Mucosa of rectum (tissue), 2 donors: ENCODE results near the gene CREB3L1.

Experiments
- H3K27ac ChIP-seq, 2 donors: one replicate each; pipeline ENCODE4 v1.7.0; 2013; ENCODE audit warnings: inconsistent platforms in 2 of 2, low read depth in 2 of 2, low read length in 2 of 2
- H3K27me3 ChIP-seq, 2 donors: one replicate each; pipeline ENCODE4 v1.7.0; 2013; ENCODE audit warnings: low read length in 2 of 2; ENCODE audit not compliant: control insufficient read depth in 2 of 2, insufficient read depth in 2 of 2
- H3K36me3 ChIP-seq, 2 donors: one replicate each; pipeline ENCODE4 v1.7.0; 2013; ENCODE audit warnings: low read length in 2 of 2; ENCODE audit not compliant: control insufficient read depth in 2 of 2, insufficient read depth in 2 of 2
- H3K4me1 ChIP-seq, 2 donors: one replicate each; pipeline ENCODE4 v1.7.0; 2013; ENCODE audit warnings: low read length in 2 of 2, mild to moderate bottlenecking in 1 of 2; ENCODE audit not compliant: control insufficient read depth in 2 of 2, insufficient read depth in 2 of 2
- H3K4me3 ChIP-seq, 2 donors: one replicate each; pipeline ENCODE4 v1.7.0; 2013; ENCODE audit warnings: low read length in 2 of 2
- H3K9ac ChIP-seq, 2 donors: one replicate each; pipeline ENCODE4 v1.7.0; 2013; ENCODE audit warnings: low read length in 2 of 2, low read depth in 1 of 2, mild to moderate bottlenecking in 1 of 2
- H3K9me3 ChIP-seq, 2 donors: one replicate each; pipeline ENCODE4 v1.7.0; 2013; ENCODE audit warnings: low read length in 2 of 2; ENCODE audit not compliant: control insufficient read depth in 2 of 2
- donor health status: healthy.
- donor health status: Normal muscosa, but diverticular disease.

Gene CREB3L1

GRCh38 chr11:46305295-46305694, 27.8 kb downstream of the CREB3L1 start:
- Histone ChIP-seq H3K9ac (no peak overlapping the region), H3K27ac (no peak overlapping the region), H3K36me3 (peaks cover 23 to 36% of the 10 kb centered on the region in 2 donors), H3K27me3 (no peaks in the 10 kb centered on the region), H3K9me3 (no peaks in the 10 kb centered on the region), H3K4me1 (no peaks in the 10 kb centered on the region), H3K4me3 (no peak overlapping the region)

- Histone ChIP-seq H3K4me3 (no peak overlapping the region), H3K9ac (no peak overlapping the region)
These were observed 28.9 kb downstream of the CREB3L1 start for GRCh38 chr11:46306296-46306853.

GRCh38 chr11:46307369-46307768, 29.9 kb downstream of the CREB3L1 start:
- no peaks in the 10 kb centered on the region for H3K4me1 ChIP-seq

More at GRCh38 chr11:46306296-46306853, 28.9 kb downstream of the CREB3L1 start:
- no peaks in the 10 kb centered on the region for H3K4me1 ChIP-seq
- H3K9me3 ChIP-seq, result no peaks in the 10 kb centered on the region
- H3K27ac ChIP-seq, result no peak overlapping the region
- peaks cover 29 to 44% of the 10 kb centered on the region in 2 donors for H3K36me3 ChIP-seq
- no peaks in the 10 kb centered on the region for H3K27me3 ChIP-seq

DNA sequence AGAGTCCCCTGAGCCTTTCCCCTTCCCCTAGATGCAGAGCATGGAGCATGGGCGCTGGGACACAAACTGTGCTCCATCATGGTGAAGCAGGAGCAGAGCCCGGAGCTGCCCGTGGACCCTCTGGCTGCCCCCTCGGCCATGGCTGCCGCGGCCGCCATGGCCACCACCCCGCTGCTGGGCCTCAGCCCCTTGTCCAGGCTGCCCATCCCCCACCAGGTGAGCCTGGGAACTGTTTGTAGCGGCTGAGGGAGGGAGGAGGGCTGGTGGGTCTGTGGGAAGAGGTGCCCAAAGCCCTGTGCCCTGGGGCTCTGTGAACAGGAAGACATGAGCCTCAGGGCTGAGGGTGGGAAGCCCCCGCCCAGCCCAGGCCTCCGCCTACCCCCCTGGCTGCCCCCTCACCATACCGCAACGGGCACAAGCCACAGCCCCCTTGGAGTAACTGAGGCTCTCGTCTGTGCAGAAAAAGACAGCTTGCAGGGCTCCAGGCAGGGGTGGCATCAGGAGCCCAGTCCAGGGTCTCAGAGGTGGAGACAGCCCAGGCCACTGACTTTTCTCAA, 30.4 kb downstream of the CREB3L1 start:
- Histone ChIP-seq H3K4me1 (no peaks in the 10 kb centered on the region), H3K36me3 (peaks cover 36 to 54% of the 10 kb centered on the region in 2 donors), H3K27ac (no peak overlapping the region), H3K4me3 (no peak overlapping the region), H3K9ac (no peak overlapping the region), H3K27me3 (no peaks in the 10 kb centered on the region), H3K9me3 (no peaks in the 10 kb centered on the region)

More at GRCh38 chr11:46307369-46307768, 29.9 kb downstream of the CREB3L1 start:
- Histone ChIP-seq H3K36me3 (peaks cover 33 to 51% of the 10 kb centered on the region in 2 donors), H3K4me3 (no peak overlapping the region), H3K27me3 (no peaks in the 10 kb centered on the region), H3K27ac (no peak overlapping the region), H3K9me3 (no peaks in the 10 kb centered on the region), H3K9ac (no peak overlapping the region)

- H3K27me3 ChIP-seq, result no peaks in the 10 kb centered on the region
- peaks cover 37 to 53% of the 10 kb centered on the region in 2 donors for H3K36me3 ChIP-seq
- no peak overlapping the region for H3K4me3 ChIP-seq
- H3K9me3 ChIP-seq, result no peaks in the 10 kb centered on the region
- no peak overlapping the region for H3K9ac ChIP-seq
- H3K4me1 ChIP-seq, result no peaks in the 10 kb centered on the region
- no peak overlapping the region for H3K27ac ChIP-seq
These were observed 31.4 kb downstream of the CREB3L1 start for GRCh38 chr11:46308631-46309419.

GRCh38 chr11:46309814-46310259, 32.4 kb downstream of the CREB3L1 start:
- peaks cover 38 to 53% of the 10 kb centered on the region in 2 donors for H3K36me3 ChIP-seq
- H3K4me1 ChIP-seq, result no peaks in the 10 kb centered on the region
- H3K27me3 ChIP-seq, result no peaks in the 10 kb centered on the region
- H3K9ac ChIP-seq, result no peak overlapping the region
- no peaks in the 10 kb centered on the region for H3K9me3 ChIP-seq
- no peak overlapping the region for H3K27ac ChIP-seq
- no peak overlapping the region for H3K4me3 ChIP-seq

- no peak overlapping the region for H3K9ac ChIP-seq
- no peak overlapping the region for H3K27ac ChIP-seq
- H3K4me3 ChIP-seq, result no peak overlapping the region
- H3K27me3 ChIP-seq, result no peaks in the 10 kb centered on the region
- H3K9me3 ChIP-seq, result no peaks in the 10 kb centered on the region
- peaks cover 0 to 5% of the 10 kb centered on the region in 2 donors for H3K4me1 ChIP-seq
- H3K36me3 ChIP-seq, result peaks cover 58 to 65% of the 10 kb centered on the region in 2 donors
These were observed 37.7 kb downstream of the CREB3L1 start for GRCh38 chr11:46315033-46315738.

DNA sequence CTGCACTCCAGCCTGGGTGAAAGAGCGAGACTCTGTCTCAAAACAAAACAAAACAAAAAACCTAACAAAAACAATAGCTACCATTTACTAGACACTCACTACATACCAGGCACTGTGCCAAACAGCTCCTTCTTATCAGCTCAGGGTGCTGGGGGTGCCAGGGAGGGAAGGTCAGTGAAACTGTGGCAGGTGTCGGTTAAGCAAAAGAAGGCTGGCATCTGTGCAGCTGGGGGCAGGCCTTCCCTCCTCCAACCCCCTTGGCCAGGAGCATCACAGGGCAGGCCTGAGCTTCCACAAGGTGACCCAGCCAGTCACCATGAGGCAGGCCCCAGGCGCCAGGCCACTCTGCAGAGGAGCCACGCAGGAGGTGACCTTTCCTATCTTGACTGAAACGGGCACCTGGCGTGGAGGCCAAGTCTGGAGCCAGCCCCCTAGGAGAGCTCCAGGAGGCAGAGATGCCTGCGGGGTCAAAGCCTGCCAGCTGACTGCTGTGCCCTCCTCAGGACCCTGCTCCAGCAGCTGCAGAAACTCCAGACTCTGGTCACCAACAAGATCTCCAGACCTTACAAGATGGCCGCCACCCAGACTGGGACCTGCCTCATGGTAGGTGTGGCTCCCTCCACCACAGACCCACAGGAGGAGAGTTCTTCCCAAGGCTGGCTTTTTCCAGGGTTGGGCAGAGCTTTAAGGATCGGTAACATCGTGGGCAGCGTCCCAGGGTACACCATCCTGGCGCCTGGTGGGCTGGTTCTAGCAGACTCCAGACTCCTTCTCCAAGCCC, 38.5 kb downstream of the CREB3L1 start:
- Histone ChIP-seq H3K27ac (no peak overlapping the region), H3K4me3 (no peak overlapping the region), H3K9ac (no peak overlapping the region), H3K36me3 (peaks cover 58 to 64% of the 10 kb centered on the region in 2 donors), H3K4me1 (peaks cover 0 to 5% of the 10 kb centered on the region in 2 donors), H3K9me3 (no peaks in the 10 kb centered on the region), H3K27me3 (no peaks in the 10 kb centered on the region)

DNA sequence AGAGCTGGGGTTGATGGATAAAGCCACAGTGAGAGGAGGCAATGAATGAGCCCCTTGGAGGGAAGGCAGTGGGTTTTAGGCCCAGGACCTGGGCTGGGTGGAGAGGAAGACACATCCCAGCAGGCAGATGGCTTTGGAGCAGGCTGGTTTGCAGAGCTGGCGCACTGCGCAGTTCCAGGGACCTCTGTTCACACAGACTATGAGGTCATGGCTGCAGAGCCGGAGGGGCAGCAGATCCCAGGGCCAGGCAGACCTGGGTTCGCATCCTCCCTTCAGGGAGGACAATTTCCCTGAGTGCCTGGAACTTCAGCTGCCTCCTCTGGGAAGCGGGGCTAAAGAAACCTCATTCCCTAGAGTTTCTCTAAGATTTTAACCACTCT, 41.6 kb downstream of the CREB3L1 start:
- no peaks in the 10 kb centered on the region for H3K9me3 ChIP-seq
- peaks cover 43 to 56% of the 10 kb centered on the region in 2 donors for H3K36me3 ChIP-seq
- no peak overlapping the region for H3K27ac ChIP-seq
- H3K4me3 ChIP-seq, result no peak overlapping the region
- H3K9ac ChIP-seq, result no peak overlapping the region
- no peaks in the 10 kb centered on the region for H3K27me3 ChIP-seq
- H3K4me1 ChIP-seq, result peaks cover 0 to 5% of the 10 kb centered on the region in 2 donors
